Esophagus muscularis mucosa (tissue), 3 donors: Measurements from ENCODE around the gene ACVR1.

Experiments used
- POLR2A ChIP-seq: fragments of 450-650 bp; IDR thresholded peaks from one replicate; pipeline ENCODE4 v1.6.1; 2017; ENCODE audit warnings: antibody characterized with exemption, moderate library complexity, mild to moderate bottlenecking, low read depth
- POLR2AphosphoS5 ChIP-seq, 2 donors: sonication (generic); formaldehyde crosslinking; IDR thresholded peaks; one replicate each; pipeline ENCODE4 v1.6.1; 2017; ENCODE audit warnings: antibody characterized with exemption in 2 of 2
- TF ChIP-seq, protein P1 (sequence below), 3 experiments: fragments of 200-600 bp in 2 of 3; fragments of 450-650 bp in 1 of 3; sonication (generic) in 2 of 3; IDR thresholded peaks; one replicate each; pipeline ENCODE4 v1.5.1; 2017 to 2019; ENCODE audit warnings: antibody characterized with exemption in 3 of 3, mild to moderate bottlenecking in 2 of 3, moderate library complexity in 1 of 3

- TF ChIP-seq POLR2A (no peak), POLR2AphosphoS5 (IDR thresholded peaks at IDR 0.05) (no peak)
- TF ChIP-seq, protein P1, sequence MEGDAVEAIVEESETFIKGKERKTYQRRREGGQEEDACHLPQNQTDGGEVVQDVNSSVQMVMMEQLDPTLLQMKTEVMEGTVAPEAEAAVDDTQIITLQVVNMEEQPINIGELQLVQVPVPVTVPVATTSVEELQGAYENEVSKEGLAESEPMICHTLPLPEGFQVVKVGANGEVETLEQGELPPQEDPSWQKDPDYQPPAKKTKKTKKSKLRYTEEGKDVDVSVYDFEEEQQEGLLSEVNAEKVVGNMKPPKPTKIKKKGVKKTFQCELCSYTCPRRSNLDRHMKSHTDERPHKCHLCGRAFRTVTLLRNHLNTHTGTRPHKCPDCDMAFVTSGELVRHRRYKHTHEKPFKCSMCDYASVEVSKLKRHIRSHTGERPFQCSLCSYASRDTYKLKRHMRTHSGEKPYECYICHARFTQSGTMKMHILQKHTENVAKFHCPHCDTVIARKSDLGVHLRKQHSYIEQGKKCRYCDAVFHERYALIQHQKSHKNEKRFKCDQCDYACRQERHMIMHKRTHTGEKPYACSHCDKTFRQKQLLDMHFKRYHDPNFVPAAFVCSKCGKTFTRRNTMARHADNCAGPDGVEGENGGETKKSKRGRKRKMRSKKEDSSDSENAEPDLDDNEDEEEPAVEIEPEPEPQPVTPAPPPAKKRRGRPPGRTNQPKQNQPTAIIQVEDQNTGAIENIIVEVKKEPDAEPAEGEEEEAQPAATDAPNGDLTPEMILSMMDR (IDR thresholded peaks at IDR 0.05) = no peak
Observed at GRCh38 chr2:157732596-157732995, 143.5 kb downstream of the ACVR1 start.
